CD4-positive, alpha-beta T cell treated with Interleukin-2 at 100 ng/mL for 4 hours (primary cell): ENCODE results near the gene OR5AU1.
"Not testable (repeated sequence)": the region's sequence is repeated elsewhere in the genome, so short reads cannot be mapped to it uniquely, and the experiment has no call there.

Source experiments
- DNase-seq: peaks from one replicate; pipeline ENCODE4 v3.0.0-alpha.2; 2020; ENCODE audit warnings: low spot score

OR5AU1 gene

DNA sequence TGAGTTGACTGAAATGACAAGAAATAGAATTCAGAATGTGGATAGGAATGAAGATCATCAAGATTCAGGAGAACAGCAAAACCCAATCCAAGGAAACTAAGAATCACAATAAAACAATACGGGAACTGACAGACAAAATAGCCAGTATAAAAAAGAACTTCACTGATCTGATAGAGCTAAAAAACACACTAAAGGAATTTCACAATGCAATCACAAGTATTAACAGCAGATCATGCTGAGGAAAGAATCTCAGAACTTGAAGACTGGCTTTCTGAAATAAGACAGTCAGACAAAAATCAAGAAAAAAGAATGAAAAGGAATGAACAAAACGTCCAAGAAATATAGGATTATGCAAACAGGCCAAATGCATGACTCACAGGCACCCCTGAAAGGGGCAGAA lies 15.3 kb upstream of the OR5AU1 start:
- DNase-seq = no peak

DNA sequence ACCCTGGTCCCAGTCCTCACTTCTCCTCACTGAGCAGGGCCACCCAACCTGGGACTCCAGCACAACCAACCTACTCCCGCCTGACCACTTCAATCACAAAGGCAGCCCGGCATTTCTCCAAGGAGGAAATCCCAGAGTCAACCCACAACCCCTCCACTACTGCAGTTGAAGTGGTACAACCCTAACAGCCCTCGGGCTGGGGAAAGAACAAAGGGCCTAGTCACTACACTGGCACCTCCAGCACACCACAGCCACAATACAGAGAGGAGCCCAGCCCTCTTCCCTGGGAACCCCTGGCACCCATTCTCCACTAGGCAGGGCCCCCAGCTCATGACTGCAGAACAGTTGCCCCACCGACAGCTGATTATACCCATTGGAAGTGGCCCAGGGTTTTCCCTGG lies 13.7 kb upstream of the OR5AU1 start:
- no peak for DNase-seq

- DNase-seq = no peak
Observed at GRCh38 chr14:21168055-21168454, 12.2 kb upstream of the OR5AU1 start.

GRCh38 chr14:21165670-21166069 lies 9.8 kb upstream of the OR5AU1 start:
- not testable (repeated sequence) for DNase-seq

- not testable (repeated sequence) for DNase-seq
Observed at GRCh38 chr14:21165002-21165605, 9.2 kb upstream of the OR5AU1 start.

GRCh38 chr14:21163871-21164291 lies 8.0 kb upstream of the OR5AU1 start:
- DNase-seq = no peak

DNA sequence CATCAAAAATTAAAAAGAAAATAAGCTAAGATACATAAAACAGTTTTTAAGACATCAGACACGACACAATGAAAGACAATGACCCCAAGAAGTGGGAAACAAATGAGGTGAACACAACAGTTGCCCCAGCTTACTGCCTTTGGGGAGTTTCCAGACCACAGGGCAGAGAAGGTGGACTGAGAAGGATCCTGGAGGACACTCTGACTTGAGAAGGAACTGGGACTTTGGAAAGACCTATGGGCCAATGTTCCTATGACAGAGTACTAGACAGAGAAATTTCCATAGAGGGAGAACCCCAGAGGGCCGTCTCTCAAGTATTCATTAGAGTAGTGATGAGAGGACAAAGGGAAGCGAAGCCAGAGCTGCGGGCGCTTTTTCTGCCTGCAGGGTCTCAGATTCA lies 6.2 kb upstream of the OR5AU1 start:
- no peak for DNase-seq

DNA sequence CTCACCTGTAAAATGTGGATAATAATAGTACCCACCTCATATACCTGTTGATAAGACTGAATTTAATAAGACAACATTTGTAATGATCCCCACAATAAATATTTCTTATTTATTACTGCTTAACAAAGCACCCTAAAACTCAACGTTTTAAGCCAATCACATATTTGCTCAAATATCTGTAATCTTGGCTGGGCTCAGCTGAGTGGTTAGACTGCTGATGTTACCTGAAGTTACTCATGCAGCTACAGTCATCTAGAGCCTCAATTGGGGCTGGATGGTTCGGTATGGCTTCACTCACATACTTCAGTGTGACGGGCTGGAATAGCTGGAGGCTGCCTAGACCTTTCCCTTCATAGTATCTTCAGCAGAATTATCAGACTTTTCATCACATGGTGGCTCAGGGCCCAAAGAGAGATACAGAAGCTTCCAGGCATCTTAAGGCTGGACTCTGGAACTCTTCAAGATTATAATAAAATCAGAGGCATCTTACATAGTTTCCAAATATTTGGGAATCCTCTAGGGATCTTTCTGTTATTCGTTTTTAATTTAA lies 4.3 kb upstream of the OR5AU1 start:
- no peak for DNase-seq

DNA sequence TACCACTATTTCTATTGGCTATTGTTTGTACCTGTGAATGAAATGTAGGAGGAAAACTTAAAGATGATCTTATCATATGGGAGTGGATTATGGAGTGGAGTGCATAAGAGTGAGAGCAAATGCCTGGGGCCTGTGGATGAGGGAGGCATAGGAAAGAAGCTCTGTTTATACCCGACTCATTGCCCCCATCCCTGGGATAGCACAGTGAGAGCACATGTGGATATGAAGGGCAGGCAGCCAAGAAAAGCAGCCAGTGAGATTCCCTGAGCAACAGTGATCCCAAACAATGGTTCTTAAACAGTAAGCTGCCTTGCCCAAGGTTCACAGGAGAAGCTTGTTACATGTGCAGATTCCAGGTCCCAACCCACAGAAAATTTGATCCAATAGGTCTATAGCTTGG lies 2.3 kb upstream of the OR5AU1 start:
- DNase-seq = not testable (repeated sequence)

- no peak for DNase-seq
Observed at GRCh38 chr14:21149641-21150367, 6.1 kb downstream of the OR5AU1 start.

- DNase-seq = no peak
Observed at GRCh38 chr14:21145437-21145836, 10.4 kb downstream of the OR5AU1 start.

DNA sequence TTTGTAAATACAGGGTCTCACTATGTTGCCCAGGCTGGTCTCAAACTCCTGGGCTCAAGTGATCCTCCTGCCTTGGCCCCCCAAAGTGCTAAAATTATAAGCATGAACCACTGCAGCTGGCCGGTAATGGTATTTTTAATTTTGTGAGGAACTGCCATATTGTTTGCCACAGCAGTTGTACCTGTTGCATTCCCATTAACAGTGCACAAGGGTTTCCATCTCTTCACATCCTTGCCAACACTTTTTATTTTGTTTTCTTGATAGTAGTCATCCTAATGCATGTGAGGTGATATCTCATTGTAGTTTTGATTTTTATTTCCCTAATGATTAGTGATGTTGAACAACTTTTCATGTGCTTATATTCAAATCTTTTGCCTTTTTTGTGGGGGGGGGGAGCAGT lies 13.5 kb downstream of the OR5AU1 start:
- DNase-seq = no peak

DNA sequence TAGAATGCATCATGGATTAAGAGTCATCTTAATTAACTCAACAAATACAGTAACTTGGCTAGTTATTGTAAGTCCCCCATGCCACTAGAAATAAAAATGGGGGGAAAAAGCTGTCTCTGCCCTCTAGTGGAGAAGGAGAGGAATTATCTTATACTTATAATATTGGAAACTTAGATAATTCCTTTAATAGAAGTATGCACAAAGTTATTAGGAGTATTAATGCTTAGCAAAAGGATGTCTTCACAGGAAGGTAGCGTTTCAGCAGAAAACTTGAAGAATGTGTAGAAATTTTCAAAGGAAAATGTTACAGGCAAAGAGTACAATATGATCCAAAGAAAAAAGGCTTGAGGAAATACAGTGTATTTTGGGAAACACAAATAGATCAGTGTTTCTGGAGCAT lies 19.8 kb downstream of the OR5AU1 start:
- DNase-seq = peak; percentile 4

DNA sequence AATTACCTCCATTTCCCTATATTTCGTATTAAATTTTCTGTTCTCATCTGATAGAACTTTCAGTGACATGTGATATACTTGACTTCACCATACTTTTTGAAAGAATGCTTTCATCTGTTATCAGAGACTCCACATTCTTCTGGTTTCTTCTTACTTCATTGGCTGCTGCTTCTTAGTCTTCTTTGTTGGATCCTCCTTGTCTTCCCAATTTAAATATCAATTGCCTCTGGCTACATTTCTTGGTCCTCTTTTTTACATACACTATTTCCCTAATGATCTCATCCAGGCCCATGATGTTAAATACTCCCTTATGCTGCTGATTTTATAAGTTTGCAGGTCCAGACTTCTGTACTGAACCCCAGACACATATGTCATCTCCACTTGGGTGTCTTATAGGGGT lies 22.0 kb downstream of the OR5AU1 start:
- DNase-seq = no peak

DNA sequence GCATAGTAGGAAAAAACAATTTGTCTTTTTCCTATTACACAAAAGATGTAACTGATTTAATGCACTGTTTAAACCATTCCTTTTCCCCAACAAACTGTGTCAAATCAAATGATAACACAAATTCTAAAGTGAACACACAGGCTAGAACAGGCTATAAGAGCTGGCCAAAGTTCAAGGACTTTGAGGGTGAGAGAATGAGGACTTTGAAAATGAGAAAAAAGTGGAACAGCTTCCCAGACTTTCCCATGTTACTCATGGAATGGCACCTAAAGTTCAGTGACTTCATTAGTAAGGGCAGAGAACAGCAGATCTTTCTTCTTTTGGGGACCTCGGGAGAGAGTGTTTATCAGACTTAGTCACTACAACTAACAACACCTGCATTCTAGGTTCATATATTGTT lies 32.4 kb downstream of the OR5AU1 start:
- DNase-seq = no peak

- no peak for DNase-seq
Observed at GRCh38 chr14:21121122-21121521, 34.7 kb downstream of the OR5AU1 start.

GRCh38 chr14:21120686-21121085 lies 35.2 kb downstream of the OR5AU1 start:
- no peak for DNase-seq

- DNase-seq = no peak
Observed at GRCh38 chr14:21118933-21119332, 36.9 kb downstream of the OR5AU1 start.

- DNase-seq = no peak
Observed at GRCh38 chr14:21113369-21113768, 42.5 kb downstream of the OR5AU1 start.

DNA sequence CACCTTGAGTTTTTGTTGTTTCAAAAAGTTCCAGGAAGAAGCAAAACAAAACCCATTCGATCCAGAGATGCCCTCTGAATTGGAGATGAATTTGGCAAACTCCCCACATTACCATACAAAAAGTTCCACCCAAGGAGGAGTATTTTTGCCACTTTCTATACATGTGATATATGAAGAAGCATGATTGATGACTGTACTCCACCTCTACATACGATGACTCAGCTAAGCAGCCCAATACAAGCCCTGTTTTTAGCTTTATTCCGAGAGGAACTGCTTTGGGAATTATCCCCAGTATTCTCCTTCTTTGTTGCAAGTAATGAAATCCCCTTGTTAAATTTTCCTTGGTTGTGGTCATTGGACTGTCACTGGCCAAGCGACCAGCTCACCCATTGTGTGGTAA lies 43.6 kb downstream of the OR5AU1 start:
- no peak for DNase-seq

DNA sequence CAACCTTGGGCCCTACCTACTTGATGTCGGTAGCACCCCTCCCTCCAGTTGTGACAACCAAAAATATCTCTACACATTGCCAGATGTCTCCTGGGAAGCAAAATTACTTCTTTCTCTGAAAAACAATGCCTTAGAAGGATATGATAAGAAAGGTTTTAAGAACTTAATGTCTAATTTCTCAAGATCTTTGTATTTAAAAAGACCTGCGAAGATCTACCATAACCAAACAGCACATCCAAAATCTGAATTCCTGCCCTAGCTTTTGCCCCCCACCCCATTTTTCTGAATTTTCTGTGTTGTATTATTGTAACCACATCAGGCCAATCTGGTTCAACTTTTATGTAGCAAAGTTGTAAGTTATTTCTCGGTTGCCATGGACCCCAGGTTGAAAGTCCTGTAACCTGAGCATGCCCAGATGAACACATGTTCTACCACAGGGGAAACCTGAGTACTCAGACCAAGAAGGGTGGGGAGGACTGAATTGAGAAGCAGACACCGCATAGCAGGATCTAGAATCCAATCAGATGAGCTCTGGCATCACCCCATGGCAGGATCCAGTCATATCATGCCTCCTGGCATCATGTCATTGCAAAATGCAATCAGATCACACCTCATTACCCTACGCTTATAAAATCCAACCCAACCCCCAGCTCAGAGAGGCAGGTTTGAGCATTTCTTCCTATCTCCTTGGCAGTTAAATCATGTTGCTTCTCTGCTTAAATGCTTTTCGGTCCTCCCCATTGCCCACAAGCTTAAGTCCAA lies 46.3 kb downstream of the OR5AU1 start:
- no peak for DNase-seq

GRCh38 chr14:21108791-21109190 lies 47.1 kb downstream of the OR5AU1 start:
- DNase-seq = no peak

DNA sequence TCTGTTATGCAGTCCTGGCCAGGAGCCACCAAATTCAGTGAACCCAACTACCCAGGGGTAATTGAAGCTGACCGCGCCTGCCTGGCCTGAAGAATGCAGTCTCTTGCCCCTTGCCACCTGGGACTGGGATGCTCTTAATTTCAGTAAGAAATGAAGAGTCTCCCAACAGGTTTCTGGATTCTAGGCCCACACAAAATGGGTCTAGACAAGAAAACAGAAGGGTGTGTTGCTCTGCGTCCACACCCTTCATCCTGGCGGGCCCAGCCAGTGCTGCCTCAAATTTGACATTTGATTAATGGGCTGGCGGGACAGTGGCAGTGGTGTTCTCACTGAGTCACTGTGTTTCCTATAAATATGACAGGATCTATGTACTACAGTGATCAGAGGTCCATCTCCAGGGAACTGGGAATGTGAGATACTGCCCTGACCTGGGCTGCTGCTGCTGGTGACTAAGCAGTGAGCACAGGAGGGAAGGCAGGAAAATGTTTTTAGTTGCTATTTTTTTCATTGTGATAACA lies 48.5 kb downstream of the OR5AU1 start:
- DNase-seq = no peak
